T-helper 1 cell treated with Interleukin-12 subunit alpha and Interleukin-12 subunit beta and Interleukin-4 antibody, amounts not matched to agents 30 ng/mL and 1 ng/mL, for 36 hours (primary cell): Measurements from ENCODE around the gene DALRD3. TPM values are rescaled to one million over a fixed set of nuclear protein-coding genes. Genes with fewer than 3 reads are reported as not detected.

Experiments used
- intact Hi-C: fragments of 100-400 bp; cut with micrococcal nuclease; formaldehyde crosslinking; loops from one replicate; pipeline ENCODE4 v1.15.1; 2024
- total RNA-seq: library from RNA; stranded (reverse); gene quantifications from 2 replicates; pipeline ENCODE4 v1.2.3, GENCODE V29; 2022

The DALRD3 gene
- total RNA-seq, 1 donor from 2014 or later: 23.1 TPM

GRCh38 chr3:49021813-49022687 is 3.7 kb upstream of the DALRD3 start, which contains the start of gene NDUFAF3:
TSS of gene NDUFAF3 (plus strand) at chr3:49022121. CDS start at chr3:49022145, 24 bp downstream.
- intact Hi-C loops: loop anchor here (1.0 to 10.0 kb wide), 15 partner anchors 7 to 1273 kb away; partner anchors contain the start of genes ARIH2, CCDC71, CDC25A and GMPPB

- intact Hi-C loops: loop anchor here (1.0 to 10.0 kb wide), 15 partner anchors 8 to 1273 kb away; partner anchors contain the start of genes ARIH2, CCDC71, CDC25A and GMPPB
These were observed 2.9 kb upstream of the DALRD3 start for GRCh38 chr3:49021213-49021812.

- intact Hi-C loops: loop anchor here (1.0 to 10.0 kb wide), 15 partner anchors 9 to 1274 kb away; partner anchors contain the start of genes ARIH2, CCDC71, CDC25A and GMPPB
These were observed 2.2 kb upstream of the DALRD3 start for GRCh38 chr3:49020330-49021212.

- intact Hi-C loops: loop anchor here (2.0 to 10.0 kb wide), 5 partner anchors 121 to 1275 kb away; partner anchors contain the start of genes CDC25A, GMPPB, HYAL3 and IFRD2
These were observed 1.6 kb upstream of the DALRD3 start for GRCh38 chr3:49019941-49020329.

GRCh38 chr3:49018707-49019006 is 277 bp upstream of the DALRD3 start:
- intact Hi-C loops: no loop called here

- intact Hi-C loops: no loop called here
These were observed 980 bp downstream of the DALRD3 start for GRCh38 chr3:49017229-49017970.

GRCh38 chr3:49016414-49017228 is 1.8 kb downstream of the DALRD3 start:
- intact Hi-C loops: no loop called here

GRCh38 chr3:49015765-49016164 is 2.6 kb downstream of the DALRD3 start:
- intact Hi-C loops: no loop called here

- intact Hi-C loops: no loop called here
These were observed 3.3 kb downstream of the DALRD3 start for GRCh38 chr3:49015072-49015471.

GRCh38 chr3:49013738-49014660 is 4.4 kb downstream of the DALRD3 start:
- intact Hi-C loops: loop anchor here (1.0 kb wide), 1 partner anchor 26 kb away; no protein-coding TSS in a partner anchor

- intact Hi-C loops: no loop called here
These were observed 5.2 kb downstream of the DALRD3 start for GRCh38 chr3:49013113-49013737.

- intact Hi-C loops: no loop called here
These were observed 5.9 kb downstream of the DALRD3 start for GRCh38 chr3:49012441-49013017.

- intact Hi-C loops: loop anchor here (5.0 to 10.0 kb wide), 6 partner anchors 347 to 928 kb away; partner anchors contain the start of genes APEH, CELSR3, RHOA and TCTA
These were observed 9.0 kb downstream of the DALRD3 start for GRCh38 chr3:49009396-49009795.

GRCh38 chr3:49008627-49009026 is 9.8 kb downstream of the DALRD3 start:
- intact Hi-C loops: loop anchor here (1.0 to 10.0 kb wide), 7 partner anchors 112 to 929 kb away; partner anchors contain the start of genes APEH, CELSR3, RHOA and TCTA

- intact Hi-C loops: loop anchor here (1.0 to 10.0 kb wide), 15 partner anchors 13 to 929 kb away; partner anchors contain the start of genes APEH, ARIH2, CELSR3 and IMPDH2
These were observed 10.4 kb downstream of the DALRD3 start for GRCh38 chr3:49007771-49008528.

GRCh38 chr3:49007068-49007770 is 11.2 kb downstream of the DALRD3 start, which contains the start of gene WDR6:
TSS of gene WDR6 (plus strand) at chr3:49007391. CDS start at chr3:49007432, 41 bp downstream.
- intact Hi-C loops: loop anchor here (1.0 to 10.0 kb wide), 14 partner anchors 14 to 930 kb away; partner anchors contain the start of genes APEH, ARIH2, CELSR3 and IMPDH2
